ENCODE results near the gene LCNL1.

- TF ChIP-seq, protein P1, sequence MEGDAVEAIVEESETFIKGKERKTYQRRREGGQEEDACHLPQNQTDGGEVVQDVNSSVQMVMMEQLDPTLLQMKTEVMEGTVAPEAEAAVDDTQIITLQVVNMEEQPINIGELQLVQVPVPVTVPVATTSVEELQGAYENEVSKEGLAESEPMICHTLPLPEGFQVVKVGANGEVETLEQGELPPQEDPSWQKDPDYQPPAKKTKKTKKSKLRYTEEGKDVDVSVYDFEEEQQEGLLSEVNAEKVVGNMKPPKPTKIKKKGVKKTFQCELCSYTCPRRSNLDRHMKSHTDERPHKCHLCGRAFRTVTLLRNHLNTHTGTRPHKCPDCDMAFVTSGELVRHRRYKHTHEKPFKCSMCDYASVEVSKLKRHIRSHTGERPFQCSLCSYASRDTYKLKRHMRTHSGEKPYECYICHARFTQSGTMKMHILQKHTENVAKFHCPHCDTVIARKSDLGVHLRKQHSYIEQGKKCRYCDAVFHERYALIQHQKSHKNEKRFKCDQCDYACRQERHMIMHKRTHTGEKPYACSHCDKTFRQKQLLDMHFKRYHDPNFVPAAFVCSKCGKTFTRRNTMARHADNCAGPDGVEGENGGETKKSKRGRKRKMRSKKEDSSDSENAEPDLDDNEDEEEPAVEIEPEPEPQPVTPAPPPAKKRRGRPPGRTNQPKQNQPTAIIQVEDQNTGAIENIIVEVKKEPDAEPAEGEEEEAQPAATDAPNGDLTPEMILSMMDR (IDR thresholded peaks at IDR 0.05; ENCODE audit: poor library complexity): no peak
- TF ChIP-seq EZH2 (IDR thresholded peaks at IDR 0.05; ENCODE audit: borderline replicate concordance): no peak
- TF ChIP-seq EZH2phosphoT487 (IDR thresholded peaks at IDR 0.05; ENCODE audit: low read depth, severe bottlenecking, unreplicated experiment): no peak
Measured at GRCh38 chr9:136960938-136961275, 21.9 kb upstream of the LCNL1 start.

Data from hepatocyte (in vitro differentiated cells).